SJSA1 (cell line): Measurements from ENCODE around the gene SOX13. TPM values are rescaled to one million over a fixed set of nuclear protein-coding genes. Genes with fewer than 3 reads are reported as not detected.
A peak's percentile ranks its signal among the peaks of the same experiment; 100 is the strongest.

Experiments
- DNase-seq, 2 experiments: peaks; one replicate each; pipeline ENCODE4 v3.0.0-alpha.2; 2015 to 2020; ENCODE audit warnings: low spot score in 2 of 2, low read depth in 1 of 2
- H3K27ac ChIP-seq: fragments of 250-450 bp; sonication (Bioruptor Pico); 2 replicates; pipeline ENCODE4 v1.5.1; 2020; ENCODE audit warnings: mild to moderate bottlenecking, moderate library complexity
- H3K27me3 ChIP-seq: fragments of 250-450 bp; sonication (Bioruptor Pico); replicated peaks from 2 replicates; pipeline ENCODE4 v1.5.1; 2020; ENCODE audit warnings: mild to moderate bottlenecking, moderate library complexity
- H3K36me3 ChIP-seq: fragments of 250-450 bp; sonication (Bioruptor Pico); 2 replicates; pipeline ENCODE4 v1.5.1; 2020; ENCODE audit warnings: mild to moderate bottlenecking
- H3K4me1 ChIP-seq: fragments of 250-450 bp; sonication (Bioruptor Pico); replicated peaks from 2 replicates; pipeline ENCODE4 v1.6.1; 2021; ENCODE audit warnings: mild to moderate bottlenecking
- H3K4me3 ChIP-seq: fragments of 250-450 bp; sonication (Bioruptor Pico); 2 replicates; pipeline ENCODE4 v1.5.1; 2020; ENCODE audit warnings: mild to moderate bottlenecking
- H3K9me3 ChIP-seq: fragments of 250-450 bp; sonication (Bioruptor Pico); replicated peaks from 2 replicates; pipeline ENCODE4 v1.5.1; 2020; ENCODE audit warnings: mild to moderate bottlenecking
- total RNA-seq: library from RNA; depleted of rRNA; stranded (reverse); fragments of >200 nt; shearing (Covaris generic); gene quantifications from 2 replicates; pipeline ENCODE4 v1.2.3, GENCODE V29; 2014

SOX13 gene
- total RNA-seq, 1 experiment from 2014 or later: 15.5 TPM

- Histone ChIP-seq H3K4me3 (no peak overlapping the region), H3K9me3 (no peaks in the 10 kb centered on the region), H3K36me3 (no peaks in the 10 kb centered on the region), H3K4me1 (peaks cover 13% of the 10 kb centered on the region), H3K27ac (no peak overlapping the region), H3K27me3 (no peaks in the 10 kb centered on the region)
- DNase-seq: no peak
Measured at GRCh38 chr1:204110894-204111633, 38.1 kb downstream of the SOX13 start.

GRCh38 chr1:204112876-204113730 is 40.2 kb downstream of the SOX13 start:
- no peaks in the 10 kb centered on the region for H3K9me3 ChIP-seq
- no peak for DNase-seq
- H3K4me1 ChIP-seq: peaks cover 13% of the 10 kb centered on the region
- no peak overlapping the region for H3K4me3 ChIP-seq
- no peaks in the 10 kb centered on the region for H3K27me3 ChIP-seq
- H3K27ac ChIP-seq: no peak overlapping the region
- peaks cover 7% of the 10 kb centered on the region; the same call in 1 of the 2 replicates for H3K36me3 ChIP-seq

GRCh38 chr1:204113896-204114295 is 41.0 kb downstream of the SOX13 start:
- H3K9me3 ChIP-seq: no peaks in the 10 kb centered on the region
- H3K36me3 ChIP-seq: peaks cover 12% of the 10 kb centered on the region; the same call in 1 of the 2 replicates
- DNase-seq: no peak
- H3K27me3 ChIP-seq: no peaks in the 10 kb centered on the region
- no peak overlapping the region for H3K27ac ChIP-seq
- H3K4me1 ChIP-seq: peaks cover 5% of the 10 kb centered on the region
- H3K4me3 ChIP-seq: no peak overlapping the region

GRCh38 chr1:204114606-204115005 is 41.7 kb downstream of the SOX13 start:
- H3K9me3 ChIP-seq: no peaks in the 10 kb centered on the region
- DNase-seq: no peak
- H3K36me3 ChIP-seq: peaks cover 12% of the 10 kb centered on the region; the same call in 1 of the 2 replicates
- no peaks in the 10 kb centered on the region for H3K4me1 ChIP-seq
- no peak overlapping the region for H3K27ac ChIP-seq
- no peaks in the 10 kb centered on the region for H3K27me3 ChIP-seq
- no peak overlapping the region for H3K4me3 ChIP-seq

GRCh38 chr1:204115116-204115515 is 42.2 kb downstream of the SOX13 start:
- H3K4me1 ChIP-seq: no peaks in the 10 kb centered on the region
- no peak for DNase-seq
- no peaks in the 10 kb centered on the region for H3K27me3 ChIP-seq
- H3K36me3 ChIP-seq: peaks cover 12% of the 10 kb centered on the region; the same call in 1 of the 2 replicates
- H3K27ac ChIP-seq: no peak overlapping the region
- no peak overlapping the region for H3K4me3 ChIP-seq
- no peaks in the 10 kb centered on the region for H3K9me3 ChIP-seq

- Histone ChIP-seq H3K9me3 (no peaks in the 10 kb centered on the region), H3K27ac (no peak overlapping the region), H3K27me3 (no peaks in the 10 kb centered on the region), H3K4me1 (no peaks in the 10 kb centered on the region), H3K36me3 (peaks cover 16% of the 10 kb centered on the region; the same call in 1 of the 2 replicates), H3K4me3 (no peak overlapping the region)
- DNase-seq: no peak
Measured at GRCh38 chr1:204116539-204116938, 43.6 kb downstream of the SOX13 start.

GRCh38 chr1:204121840-204122555 is 49.1 kb downstream of the SOX13 start:
- DNase-seq: no peak

GRCh38 chr1:204123376-204123775 is 50.5 kb downstream of the SOX13 start:
- peaks cover 9% of the 10 kb centered on the region for H3K4me1 ChIP-seq
- no peaks in the 10 kb centered on the region for H3K9me3 ChIP-seq
- H3K4me3 ChIP-seq: no peak overlapping the region
- H3K27me3 ChIP-seq: no peaks in the 10 kb centered on the region
- DNase-seq: no peak
- H3K27ac ChIP-seq: no peak overlapping the region
- H3K36me3 ChIP-seq: peaks cover 45% of the 10 kb centered on the region

More at GRCh38 chr1:204121840-204122555, 49.1 kb downstream of the SOX13 start:
- H3K27me3 ChIP-seq: no peaks in the 10 kb centered on the region
- no peak overlapping the region for H3K4me3 ChIP-seq
- H3K27ac ChIP-seq: no peak overlapping the region
- no peaks in the 10 kb centered on the region for H3K4me1 ChIP-seq
- H3K9me3 ChIP-seq: no peaks in the 10 kb centered on the region
- H3K36me3 ChIP-seq: peaks cover 48% of the 10 kb centered on the region

- Histone ChIP-seq H3K4me1 (peaks cover 21% of the 10 kb centered on the region), H3K4me3 (no peak overlapping the region), H3K27me3 (no peaks in the 10 kb centered on the region), H3K27ac (no peak overlapping the region), H3K9me3 (no peaks in the 10 kb centered on the region), H3K36me3 (peaks cover 45% of the 10 kb centered on the region)
- DNase-seq: no peak
Measured at GRCh38 chr1:204124639-204125038, 51.7 kb downstream of the SOX13 start.

- Histone ChIP-seq H3K9me3 (no peaks in the 10 kb centered on the region), H3K27ac (no peak overlapping the region), H3K4me1 (peaks cover 29% of the 10 kb centered on the region), H3K36me3 (peaks cover 41% of the 10 kb centered on the region), H3K27me3 (no peaks in the 10 kb centered on the region), H3K4me3 (no peak overlapping the region)
- DNase-seq: no peak
Measured at GRCh38 chr1:204125759-204126351, 52.9 kb downstream of the SOX13 start.

- peaks cover 35% of the 10 kb centered on the region for H3K4me1 ChIP-seq
- no peak for DNase-seq
- H3K9me3 ChIP-seq: no peaks in the 10 kb centered on the region
- H3K4me3 ChIP-seq: no peak overlapping the region
- peaks cover 41% of the 10 kb centered on the region for H3K36me3 ChIP-seq
- no peaks in the 10 kb centered on the region for H3K27me3 ChIP-seq
- H3K27ac ChIP-seq: no peak overlapping the region
Measured at GRCh38 chr1:204126386-204126785, 53.5 kb downstream of the SOX13 start.

GRCh38 chr1:204126956-204127355 is 54.0 kb downstream of the SOX13 start:
- H3K4me3 ChIP-seq: no peak overlapping the region
- H3K36me3 ChIP-seq: peaks cover 43% of the 10 kb centered on the region
- H3K27ac ChIP-seq: no peak overlapping the region
- H3K4me1 ChIP-seq: peaks cover 40% of the 10 kb centered on the region
- no peaks in the 10 kb centered on the region for H3K27me3 ChIP-seq
- H3K9me3 ChIP-seq: no peaks in the 10 kb centered on the region
- no peak for DNase-seq

GRCh38 chr1:204127597-204128242 is 54.8 kb downstream of the SOX13 start:
- H3K4me3 ChIP-seq: no peak overlapping the region
- peaks cover 42% of the 10 kb centered on the region for H3K4me1 ChIP-seq
- peaks cover 39% of the 10 kb centered on the region for H3K36me3 ChIP-seq
- peak; percentile 80 to 86 for DNase-seq
- no peak overlapping the region for H3K27ac ChIP-seq
- no peaks in the 10 kb centered on the region for H3K27me3 ChIP-seq
- H3K9me3 ChIP-seq: no peaks in the 10 kb centered on the region
